ENCODE results near the gene CELF1.

Gene CELF1

DNA sequence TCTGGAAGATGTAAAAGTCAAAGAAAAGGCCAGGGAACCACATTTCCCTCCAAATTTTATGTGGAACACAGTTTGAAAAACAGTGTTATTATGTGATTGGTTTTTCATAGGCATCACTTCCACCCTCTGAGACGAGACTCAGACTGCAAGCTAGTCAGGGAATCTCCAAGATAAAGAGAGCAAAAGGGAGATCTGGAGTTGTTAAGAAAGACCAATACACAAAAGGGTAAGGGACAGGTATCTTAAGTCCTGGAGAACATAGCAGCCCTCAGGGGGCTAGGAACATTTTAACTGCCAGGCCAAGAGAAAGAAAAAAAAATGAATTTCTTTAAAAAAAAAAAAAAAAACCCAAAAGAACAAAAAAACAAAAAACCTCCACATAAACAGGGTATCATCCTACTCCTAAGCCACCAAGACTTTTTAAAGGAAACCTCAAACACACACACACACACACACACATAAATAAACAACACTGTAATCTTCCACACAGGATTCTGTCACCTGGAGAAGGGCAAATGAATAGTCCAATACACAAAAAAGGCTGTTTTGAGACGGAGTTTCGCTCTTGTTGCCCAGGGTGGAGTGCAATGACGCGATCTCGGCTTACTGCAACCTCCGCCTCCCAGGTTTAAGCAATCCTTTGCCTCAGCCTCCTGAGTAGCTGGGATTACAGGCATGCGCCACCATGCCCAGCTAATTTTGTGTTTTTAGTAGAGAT, 44.5 kb downstream of the CELF1 start:
- DNase-seq: no peak

DNA sequence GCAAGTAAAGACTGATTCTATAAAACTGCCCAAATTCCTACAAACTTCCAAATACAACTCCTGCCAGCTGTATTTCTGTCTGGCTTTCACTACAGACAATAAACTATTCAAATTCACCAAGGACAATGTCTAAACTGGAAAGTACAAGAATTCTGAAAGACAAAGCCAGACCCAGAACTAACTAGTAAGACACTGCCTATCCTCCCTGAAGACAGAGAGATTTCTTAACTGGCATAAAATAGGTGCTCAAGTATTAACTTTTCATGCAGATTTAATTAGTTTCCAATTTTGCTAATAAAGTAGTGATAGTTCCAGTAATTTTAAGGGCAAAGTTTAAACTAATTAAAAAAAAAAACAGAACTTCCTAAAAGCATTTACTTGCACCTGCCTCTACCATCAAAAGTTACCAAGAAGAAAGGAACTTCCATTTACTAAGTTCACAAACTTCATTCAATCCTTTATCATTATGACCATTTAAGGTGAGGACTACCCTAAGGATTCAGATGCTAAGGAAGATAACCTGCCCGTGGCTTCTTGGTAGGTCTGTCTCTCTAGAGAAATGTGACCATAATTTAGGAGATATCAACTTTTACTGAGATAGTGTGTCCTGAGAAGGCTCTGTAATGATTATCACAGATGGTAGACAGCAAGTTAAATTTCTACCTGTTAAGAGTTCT, 45.2 kb downstream of the CELF1 start:
- no peak for DNase-seq

DNA sequence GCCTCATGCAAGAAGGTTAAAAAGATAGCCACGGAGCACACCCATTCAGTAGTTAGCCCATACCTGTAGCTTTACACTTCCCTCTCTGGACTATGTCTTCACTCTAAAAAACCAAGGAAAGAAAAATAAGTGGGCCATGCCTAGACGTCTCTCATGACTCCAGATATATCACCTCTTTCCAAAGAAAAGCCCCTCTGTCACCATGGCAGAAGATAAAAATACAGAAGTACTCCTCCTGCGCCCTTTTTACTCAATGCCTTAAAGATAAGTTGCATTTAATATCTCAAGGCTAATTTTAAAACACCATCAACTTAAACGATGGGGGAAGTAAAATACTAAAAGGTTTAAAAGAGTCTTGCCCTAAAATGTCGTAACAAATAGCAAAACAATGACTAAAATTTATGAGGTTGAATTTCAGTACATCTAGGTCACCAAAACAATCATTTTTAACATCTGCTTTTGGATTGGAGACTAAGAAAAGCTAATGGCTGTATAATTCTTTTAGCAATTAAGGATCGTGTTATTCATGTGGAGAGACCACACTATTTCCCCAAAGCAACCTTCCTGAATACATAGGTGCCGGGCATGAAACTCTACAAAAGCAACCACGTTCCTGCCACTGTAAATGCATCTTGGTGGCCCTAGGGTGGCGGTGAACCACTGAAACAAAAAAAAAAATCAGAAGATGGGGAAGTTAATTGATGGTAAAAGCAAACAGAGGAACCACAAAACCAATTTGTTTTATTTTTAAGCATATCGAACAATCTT, 46.0 kb downstream of the CELF1 start:
- no peak for DNase-seq

DNA sequence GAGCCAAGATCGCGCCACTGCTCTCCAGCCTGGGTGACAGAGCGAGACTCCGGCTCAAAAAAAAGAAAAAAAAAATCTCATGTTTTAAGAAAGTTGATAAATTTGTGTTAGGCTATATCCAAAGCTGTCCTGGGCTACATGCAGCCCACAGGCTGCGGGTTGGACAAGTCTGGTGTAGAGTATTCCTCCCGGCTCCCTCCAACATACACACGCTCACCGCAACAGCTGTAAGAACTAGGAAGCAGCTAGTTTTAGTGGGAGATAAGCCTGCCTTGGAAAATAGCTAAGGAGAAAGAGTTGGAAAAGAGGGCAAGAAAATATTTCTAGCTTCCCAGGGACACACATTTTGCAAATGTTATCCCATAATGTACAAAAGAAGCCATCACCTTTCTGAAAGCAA, 46.6 kb downstream of the CELF1 start:
- no peak for DNase-seq

DNA sequence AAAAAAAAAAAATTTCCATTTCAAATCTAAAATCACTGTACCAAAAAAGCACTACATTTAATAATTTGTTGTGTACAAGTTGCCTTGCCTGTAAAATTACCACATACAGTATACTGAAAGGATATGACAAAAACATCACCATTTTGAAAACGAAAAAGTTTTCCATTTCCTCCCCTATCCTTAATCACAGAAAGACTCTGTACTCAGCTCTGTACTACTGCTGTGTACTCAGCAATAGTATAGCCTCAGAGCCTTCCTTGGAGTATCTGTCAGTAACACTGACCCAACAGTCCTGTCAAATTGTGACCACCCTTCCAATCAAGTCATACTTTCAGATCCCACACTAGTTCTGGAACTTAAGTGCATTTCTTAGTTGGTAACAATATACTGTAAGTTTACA, 48.0 kb downstream of the CELF1 start:
- DNase-seq: no peak

DNA sequence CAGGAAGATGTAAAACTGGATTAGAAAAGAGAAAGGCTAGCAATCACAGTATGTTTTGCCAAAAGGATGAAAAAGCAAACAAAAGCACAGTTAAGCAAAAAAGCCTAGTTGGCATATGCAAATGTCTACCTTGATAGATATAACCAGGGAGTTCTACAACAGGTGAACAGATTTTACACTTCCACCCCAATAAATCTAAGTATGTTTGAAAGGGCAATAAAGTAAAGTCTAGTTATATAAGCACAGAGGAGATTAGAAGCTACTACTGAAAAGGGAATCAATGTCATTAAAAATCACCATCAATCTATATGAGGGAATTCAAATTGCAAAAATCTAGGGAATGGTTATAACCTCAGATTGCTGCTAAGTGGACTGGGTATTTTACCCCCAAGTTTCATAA, 49.7 kb downstream of the CELF1 start:
- DNase-seq: no peak

DNA sequence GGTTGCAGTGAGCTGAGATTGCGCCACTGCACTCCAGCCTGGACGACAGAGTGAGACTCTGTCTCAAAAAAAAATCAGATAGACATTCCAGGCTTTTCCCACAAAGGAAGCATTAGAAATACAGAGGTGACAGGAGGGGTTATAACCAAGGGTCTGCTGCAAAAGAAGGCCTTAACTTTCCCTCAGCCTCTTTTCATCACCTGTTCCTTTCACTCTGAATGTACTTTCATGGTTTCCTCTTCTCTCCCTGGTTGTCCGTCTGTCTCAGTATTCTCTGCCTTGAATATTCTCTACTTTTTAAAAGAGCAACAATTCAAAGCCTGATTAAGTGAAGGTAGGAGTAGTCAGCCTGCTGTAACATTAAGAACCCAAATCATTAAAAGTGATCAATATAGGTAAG, 50.2 kb downstream of the CELF1 start:
- no peak for DNase-seq

DNA sequence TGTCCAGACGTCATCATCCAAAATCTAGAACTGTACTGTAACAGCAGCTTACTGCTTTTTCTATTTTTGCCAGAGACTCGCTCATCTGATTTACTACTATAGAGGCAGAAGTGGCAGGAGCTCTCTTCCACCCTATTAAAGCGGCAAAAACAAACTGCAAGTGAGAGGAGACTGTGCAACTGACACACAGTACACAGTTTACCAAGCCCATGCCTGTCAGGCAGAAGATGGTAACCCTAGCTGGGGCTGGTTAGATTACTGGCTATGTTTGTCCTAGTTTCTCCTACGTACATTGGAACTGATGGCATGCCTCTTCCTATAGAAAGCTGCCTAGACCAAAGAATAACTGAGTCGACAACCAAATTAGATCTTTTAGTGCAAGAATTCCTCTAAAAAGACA, 51.8 kb downstream of the CELF1 start:
- no peak for DNase-seq

DNA sequence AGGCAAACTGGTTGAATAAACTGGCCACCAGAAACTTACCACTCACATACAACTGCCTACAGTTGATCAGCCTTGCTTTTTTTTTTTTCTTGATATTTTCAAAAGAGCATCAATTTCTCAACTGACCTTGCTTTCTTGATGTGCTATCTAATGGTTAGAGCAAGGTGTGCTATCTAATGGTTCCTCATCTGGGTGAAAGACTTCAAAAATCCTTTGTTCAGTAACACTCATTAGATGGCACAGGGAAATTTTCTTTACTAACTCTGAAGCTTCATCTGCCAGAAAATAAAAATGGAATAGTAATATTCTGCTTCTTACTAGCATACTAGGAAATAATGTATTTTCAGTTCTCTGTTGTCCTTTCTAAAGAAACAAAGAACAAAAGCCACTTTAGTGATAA, 52.8 kb downstream of the CELF1 start:
- DNase-seq: no peak

DNA sequence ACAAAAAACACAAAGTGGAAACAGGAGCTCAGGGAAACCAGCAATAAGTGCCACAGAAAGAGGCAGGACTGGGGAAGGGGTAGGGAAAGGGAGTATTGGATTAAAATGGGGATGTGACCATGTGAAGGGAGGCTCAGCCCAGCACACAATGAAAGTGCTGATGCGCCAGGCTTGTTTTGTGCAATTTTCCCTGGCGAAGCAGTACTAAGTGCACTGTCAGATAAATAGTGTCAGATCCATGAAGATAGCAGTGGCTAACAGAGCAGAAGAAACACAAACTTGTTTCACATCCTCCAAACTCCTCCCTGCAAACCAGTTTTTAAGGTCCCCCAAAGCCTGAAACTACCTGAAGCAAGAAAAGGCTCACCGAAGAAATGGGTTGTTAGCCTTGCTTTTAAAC, 53.3 kb downstream of the CELF1 start:
- no peak for DNase-seq

DNA sequence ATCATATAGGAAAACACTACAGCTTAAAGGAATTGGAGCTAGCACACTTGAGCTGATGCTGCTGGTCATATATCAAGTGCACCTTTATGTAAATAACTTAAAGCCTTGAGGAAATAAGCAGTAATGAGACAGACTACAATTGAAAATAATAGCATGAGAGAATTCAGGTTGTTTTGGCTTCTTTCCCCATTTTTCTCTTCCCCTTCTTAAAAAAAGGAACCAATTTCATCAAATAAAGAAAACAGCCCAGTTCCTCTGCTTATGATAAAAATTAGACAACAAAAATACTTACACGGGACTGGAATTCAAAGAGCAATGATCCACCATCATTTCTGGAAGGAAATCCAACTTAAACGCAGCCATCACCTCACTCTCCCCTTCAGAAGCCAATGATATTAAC, 53.8 kb downstream of the CELF1 start:
- DNase-seq: no peak

DNA sequence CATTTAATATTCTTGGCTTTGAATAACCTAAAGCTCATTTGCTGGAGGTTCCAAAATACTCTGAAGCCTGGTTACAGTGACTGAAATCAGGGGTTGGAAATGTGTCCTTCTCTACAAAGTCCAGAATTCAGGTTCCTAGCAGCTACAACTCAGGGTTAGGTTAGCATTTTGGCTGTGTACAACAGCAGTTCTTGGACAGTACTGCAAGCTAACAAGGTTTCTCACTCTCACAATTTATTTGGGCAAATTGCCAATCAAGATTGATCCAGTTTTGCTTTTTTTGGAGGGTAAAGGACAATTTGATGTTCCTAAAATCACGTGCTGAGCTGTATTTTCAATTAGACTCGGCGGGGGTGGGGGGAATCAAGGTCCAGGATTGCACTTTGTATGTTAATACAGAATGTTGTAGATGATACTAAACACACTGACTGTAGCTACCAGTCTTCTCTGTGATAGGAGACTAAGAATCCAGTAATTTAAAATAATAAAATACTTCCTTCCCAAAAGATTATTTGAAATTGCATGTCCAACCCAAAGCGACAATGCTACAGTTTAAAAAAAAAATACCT, 54.3 kb downstream of the CELF1 start:
- no peak for DNase-seq

DNA sequence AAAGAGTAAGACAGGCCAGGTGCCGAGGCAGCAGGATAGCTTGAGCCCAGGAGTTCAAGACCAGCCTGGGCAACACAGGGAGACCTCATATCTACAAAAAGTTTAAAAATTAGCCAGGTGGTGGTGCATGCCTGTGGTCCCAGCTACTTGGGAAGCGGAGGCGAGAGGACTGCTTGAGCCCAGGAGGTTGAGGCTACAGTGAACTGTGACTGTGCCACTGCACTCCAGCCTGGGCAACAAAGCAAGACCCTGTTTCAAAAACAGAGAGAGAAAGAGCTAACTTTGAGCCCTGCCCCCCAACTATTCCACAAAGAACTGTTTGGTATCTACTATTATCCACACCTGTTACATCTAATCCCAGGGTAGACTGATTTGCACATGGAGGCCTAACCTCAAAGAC, 54.8 kb downstream of the CELF1 start:
- DNase-seq: no peak

DNA sequence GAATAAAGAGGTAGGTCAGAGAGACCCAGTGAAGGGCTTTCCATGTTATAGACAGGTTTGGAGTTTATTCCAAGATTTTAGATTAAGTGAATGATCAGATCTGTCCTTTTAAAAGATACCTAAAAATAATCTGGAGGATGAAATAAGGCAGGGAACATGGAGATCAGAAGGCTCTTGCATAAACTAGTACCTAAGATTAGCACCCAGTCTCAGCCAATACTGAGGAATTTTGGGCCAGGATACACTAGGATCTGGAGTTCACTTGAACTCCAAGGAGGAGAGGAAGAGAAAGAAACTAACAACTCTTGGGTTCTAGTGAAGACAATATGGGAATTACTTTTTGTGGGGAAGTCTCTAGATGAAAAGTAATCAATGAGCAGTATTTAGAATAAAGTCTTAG, 56.1 kb downstream of the CELF1 start:
- no peak for DNase-seq

DNA sequence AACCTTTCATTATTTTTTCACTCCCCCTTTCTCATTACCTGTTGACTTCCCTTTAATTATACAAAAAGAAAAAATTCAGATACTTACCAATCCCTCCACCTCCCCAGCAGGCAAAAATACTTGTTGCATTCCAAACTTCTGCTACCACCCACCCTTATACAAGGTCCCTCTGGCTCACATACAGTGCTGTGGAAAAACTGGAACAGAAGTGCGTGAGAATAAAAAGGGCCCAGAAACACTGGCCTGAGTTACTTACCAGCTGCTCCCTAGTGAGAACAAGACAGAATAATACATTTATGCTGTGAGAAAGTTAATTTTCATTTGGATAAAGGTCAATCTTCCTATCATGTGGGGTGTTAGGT, 57.1 kb downstream of the CELF1 start:
- no peak for DNase-seq

DNA sequence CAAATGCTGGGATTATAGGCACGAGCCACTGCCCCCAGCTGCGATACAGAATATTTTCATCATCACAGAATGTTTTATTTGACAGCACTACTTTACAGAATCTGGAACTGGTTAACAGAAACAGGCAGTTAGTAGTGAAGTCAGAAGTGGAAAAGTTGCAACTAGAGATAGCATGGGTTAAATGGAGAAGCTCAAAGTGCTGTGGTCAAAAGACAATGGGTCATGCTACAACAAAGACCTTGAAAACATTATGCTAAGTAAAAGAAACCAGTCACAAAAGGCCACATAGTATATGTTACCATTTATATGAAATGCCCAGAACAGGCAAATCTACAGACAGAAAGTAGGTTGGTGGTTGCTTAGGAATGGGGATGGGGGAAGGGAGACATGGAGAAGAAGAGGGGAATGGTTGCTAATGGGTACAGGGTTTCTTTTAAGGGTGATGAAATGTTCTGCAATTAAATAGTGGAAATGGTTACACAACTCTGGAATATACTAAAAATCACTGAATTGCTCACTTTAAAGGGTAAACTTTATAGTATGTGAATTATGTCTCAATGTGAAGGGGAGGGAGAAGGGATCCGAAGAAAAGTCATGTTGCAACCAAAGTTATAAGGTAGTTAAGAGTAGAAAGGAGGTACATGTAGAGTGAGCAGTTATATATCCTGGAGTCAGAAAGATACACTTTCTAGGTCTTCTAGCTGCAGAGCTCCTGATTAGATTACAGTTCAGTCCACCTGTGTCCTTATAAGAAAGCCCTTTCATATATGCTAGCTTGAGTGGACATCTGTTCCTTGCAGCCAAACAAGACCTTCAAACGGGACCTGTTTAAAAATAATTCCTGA, 57.7 kb downstream of the CELF1 start:
- DNase-seq: no peak

DNA sequence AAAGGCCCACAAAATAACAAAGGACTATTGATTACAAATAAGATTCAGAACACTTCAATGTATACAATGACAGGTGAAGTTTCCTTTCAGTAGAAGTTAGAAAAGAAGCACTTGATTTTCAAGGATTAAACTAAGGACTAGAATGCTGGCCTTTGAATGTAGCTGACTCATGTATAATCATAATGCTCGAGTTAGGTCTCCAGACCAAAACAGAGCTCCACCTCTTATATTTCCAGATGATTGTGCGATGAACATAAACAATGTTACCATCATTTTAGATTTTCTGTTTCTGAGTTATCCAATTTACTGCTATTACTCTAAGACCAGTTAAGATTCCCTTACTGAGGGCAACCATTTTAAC, 63.6 kb downstream of the CELF1 start:
- no peak for DNase-seq

DNA sequence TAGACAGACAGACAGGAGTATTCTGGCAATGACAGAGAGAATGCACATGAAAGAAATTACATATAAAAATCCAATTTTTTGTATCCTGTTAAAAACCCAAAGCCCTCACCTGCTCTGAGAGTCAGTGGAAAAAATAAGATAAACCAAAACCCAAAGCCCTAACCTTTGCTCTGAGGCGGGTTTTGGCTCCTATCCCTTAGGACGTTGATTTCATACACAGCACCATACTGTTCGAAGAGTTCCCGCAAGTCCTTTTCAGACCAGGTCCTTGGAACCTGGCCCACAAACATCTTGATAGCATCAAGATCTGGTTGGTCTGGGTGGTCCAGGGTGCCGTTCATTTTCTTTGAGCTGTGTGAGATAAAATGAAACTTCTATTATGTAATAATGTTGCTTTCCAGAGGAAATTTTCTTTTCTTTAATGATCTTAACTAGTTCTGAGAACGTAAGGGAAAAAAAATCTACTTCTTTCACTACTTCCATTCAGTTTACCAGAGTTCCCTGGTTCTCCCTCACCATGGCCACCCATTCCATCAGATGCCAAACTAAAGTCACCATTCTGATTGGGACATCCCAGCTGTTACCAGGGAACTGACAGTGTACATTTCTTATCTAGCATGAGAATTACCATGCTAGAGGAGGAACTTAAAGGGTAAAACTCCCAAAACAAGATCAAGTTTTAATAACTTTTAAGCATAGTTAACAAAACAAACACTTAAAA, 64.1 kb downstream of the CELF1 start:
- DNase-seq: no peak

DNA sequence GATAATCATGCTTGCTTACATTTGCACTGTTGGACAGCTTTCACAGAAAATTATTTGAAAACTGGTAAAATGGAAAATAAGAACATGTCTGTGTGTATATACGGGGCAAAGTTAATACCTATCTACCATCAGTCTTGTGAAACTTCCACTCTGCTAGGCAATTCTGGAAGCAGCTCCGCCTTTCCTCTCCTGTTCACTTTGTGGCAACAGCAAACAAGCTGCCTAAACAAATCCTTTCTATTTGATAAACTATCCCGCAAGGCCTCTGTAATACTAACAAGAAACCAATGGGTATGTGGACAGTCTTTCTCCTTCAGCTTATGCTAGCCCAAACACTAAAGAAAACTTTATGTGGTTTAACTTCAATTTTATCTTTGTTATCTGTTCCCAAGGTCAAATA, 64.8 kb downstream of the CELF1 start:
- DNase-seq: no peak

DNA sequence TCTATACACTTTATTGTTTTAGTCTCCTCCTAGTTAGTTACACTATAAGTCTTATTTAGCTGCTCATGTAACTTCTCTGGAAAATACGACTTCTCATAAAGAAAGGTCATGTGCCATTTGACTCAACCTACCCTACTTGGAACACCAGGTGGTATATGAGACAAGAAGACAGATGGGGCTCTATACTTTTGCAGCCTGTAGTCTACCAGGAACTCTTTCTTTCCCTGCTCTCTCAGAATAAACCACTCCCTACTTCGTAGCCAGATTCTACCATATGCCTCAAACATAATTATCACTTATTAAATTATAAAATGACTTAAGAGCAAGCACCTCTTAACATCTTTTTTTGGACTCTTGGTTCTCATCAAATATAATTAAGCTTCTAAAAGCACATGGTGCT, 65.5 kb downstream of the CELF1 start:
- DNase-seq: no peak

DNA sequence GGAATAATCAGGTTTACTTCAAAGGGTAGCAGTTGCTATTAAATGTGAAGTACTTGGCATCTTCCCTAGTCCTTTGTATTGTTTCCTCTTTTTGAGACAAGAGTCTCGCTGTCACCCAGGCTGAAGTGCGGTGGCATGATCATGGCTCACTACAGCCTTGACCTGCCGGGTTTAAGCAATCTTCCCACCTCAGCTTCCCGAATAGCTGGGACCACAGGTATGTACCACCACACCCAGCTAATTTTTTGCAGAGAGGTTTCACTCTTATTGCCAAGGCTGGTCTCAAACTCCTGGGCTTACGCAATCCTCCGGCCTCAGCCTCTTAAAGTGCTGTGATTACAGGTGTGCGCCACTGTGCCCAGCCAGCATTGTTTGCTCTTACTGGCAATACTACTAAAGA, 67.8 kb downstream of the CELF1 start:
- no peak for DNase-seq

DNA sequence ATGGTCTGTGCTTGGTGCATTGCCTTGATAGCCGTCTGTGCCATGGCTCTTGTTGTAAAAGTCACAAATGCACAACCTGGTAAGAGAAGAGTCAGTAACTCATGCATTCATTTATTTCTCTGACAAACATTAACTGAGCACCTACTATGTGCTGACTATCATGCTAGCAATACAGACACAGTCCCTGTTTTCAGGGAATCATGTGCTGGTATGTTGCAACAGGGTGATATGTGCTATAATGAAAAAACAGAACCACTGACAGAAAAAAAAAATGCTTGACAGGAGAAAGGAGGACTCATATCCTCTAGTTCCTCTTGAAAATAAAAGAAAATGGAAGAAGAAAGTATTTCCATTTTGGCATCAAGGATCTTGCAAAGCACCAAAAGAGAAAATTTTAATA, 69.5 kb downstream of the CELF1 start:
- DNase-seq: no peak
